Astrocyte of the hippocampus (primary cell): ENCODE results near the gene AGPAT4.

Experiments used
- DNase-seq: peaks from one replicate; pipeline ENCODE4 v3.0.0; 2011; ENCODE audit warnings: low read depth, low spot score

Gene AGPAT4

GRCh38 chr6:161111261-161111660, 162.6 kb downstream of the AGPAT4 start:
- DNase-seq, result no peak

DNA sequence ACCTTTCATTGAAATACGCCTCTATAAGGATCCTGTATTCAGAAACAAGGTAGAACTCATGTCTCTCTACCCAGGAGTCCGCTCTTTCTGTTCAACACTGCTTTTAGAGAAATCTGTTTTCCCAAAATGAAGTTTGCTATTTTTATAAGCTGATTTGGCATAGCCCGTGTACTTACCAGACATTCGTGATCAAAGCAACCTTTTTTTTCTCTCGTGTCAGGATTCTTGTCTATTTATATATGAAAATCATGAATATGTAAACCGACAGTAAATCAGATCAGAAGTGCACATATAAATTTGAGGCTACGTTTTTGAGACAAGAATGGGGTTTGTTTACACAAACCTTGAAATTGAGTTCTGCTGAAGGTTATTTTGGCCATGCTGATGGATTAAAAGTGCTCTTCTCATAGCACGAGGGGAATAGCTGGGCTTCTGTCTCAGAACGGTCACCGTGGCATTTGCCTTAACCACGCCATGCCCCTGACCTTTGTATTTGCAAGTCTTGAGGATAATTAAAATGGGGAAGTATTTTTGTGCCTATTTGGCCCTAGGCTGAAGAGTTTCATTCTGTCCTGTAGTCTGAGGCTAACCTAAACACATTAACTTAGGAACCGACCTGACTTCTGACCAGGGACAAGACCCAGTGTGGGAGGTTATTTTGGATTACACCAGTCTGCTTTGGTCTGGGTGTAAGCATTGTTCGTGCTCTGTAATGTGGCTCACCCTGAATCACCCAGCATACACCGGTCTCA, 163.7 kb downstream of the AGPAT4 start:
- DNase-seq, result no peak

- DNase-seq, result no peak
These were observed 164.5 kb downstream of the AGPAT4 start for GRCh38 chr6:161109366-161109765.

- no peak for DNase-seq
These were observed 164.9 kb downstream of the AGPAT4 start for GRCh38 chr6:161108916-161109315.

GRCh38 chr6:161107779-161108730, 165.8 kb downstream of the AGPAT4 start:
- no peak for DNase-seq

DNA sequence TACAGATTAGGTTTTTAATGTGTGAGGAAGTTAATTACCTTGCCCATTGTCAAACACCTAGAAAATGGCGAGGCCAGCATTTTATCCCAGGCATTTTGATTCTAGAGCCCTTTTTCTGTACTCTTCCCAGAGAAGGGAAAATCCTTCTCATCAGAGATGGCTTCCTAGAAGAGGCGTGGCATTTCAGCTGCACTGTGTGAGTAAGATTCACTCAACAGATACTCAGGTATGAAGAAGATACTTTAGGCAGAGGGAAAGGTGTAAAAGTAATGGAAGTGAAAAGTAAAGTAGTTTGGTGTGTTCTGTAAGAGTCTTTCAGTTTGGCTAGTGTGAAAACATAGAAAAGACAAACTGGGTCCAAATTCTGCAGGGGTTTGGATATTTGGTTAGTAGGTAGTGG, 168.5 kb downstream of the AGPAT4 start:
- DNase-seq, result no peak

- peak; percentile 19 for DNase-seq
These were observed 168.9 kb downstream of the AGPAT4 start for GRCh38 chr6:161104966-161105365.

DNA sequence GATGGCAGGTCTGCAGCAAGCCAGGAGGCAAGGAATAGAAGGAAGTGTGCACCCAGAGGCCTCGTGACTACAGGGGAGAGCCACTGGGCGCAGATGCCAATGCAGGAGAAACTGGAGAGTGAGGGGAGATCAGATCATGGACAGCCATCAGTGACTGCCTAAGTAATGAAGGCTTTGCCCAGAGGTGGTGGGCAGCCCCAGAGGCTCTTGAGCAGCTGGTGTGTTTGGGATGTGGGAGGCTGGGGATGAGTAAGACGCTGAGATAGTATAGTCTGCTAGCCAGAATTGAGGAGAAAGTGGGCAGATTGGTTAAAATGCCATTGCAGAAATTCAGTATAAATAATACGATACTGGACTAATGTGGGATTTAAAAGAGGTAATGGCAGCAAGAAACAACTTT, 170.4 kb downstream of the AGPAT4 start:
- no peak for DNase-seq

DNA sequence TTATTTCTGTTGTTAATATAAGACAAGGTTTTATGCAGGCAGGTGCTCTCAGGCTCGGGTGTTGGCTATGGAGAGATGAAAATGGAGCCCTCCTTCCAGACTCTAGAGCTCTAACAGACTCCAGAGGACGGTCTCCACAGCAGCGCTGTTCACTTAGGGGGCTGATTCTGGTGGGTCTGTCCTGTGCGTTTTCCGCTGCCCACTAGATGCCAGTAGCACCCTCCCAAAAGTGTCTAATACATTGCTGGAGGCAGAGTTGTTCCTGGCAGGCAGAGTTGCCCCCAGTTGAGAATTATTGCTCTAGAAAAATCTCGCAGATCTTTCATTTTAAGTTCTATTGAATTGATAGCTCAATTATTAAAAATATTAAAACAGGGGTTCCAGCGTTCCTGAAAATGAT, 172.3 kb downstream of the AGPAT4 start:
- DNase-seq, result peak; percentile 25

DNA sequence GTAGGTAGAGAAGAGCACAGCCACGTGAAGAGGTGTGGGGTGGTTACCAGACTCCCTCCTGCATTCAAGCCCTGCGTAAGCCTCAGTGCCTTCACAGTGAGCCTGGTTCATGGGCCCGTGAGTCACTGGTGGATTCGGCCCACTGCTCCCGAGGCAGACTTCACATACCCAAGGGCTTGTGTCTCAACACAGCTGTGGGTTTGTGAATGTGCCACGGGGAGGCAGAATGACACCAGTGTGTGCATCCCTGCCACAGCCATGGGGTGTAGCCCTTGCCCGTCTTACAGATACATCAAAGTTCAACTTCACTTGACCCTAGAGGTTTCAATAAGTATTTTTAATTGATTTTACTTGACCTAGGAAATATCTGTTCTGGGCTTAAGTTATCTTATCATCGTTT, 173.8 kb downstream of the AGPAT4 start:
- peak; percentile 22 for DNase-seq

DNA sequence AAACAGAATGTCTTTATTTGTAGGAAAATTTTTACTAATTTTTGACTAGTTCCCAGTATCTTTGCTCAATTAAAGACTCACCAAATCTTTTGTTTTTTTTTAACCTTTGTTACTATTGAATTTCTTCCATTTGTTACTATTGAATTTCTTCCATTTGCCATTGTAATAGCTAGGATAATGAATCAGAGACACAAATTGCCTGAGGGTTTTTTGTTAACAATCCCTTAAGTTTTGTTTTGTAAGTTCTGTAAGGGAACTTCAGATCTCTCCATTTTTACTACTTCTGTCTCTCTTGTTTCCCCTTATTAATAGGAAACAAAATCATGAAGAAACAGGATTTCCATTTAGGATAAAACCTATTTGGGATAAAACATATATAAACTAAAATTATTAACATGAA, 177.9 kb downstream of the AGPAT4 start:
- no peak for DNase-seq

DNA sequence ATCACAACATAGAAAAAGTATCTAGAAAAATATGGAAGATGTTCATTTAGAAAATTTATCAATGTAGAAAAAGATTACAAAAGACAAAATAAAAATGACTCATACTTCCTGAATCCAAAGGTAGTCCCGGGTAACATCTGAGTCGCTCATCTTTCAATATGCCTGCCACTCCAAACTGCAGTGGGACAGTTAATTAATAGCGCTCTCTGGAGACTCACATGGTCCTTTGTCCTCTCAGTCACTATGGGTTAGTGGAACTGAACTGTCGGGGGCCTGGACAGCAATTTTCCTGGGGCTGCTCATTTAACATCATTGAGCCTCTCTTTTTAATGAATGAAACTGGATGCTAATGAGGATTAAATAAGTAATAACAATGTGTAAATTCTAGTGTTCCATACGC, 178.9 kb downstream of the AGPAT4 start:
- DNase-seq, result no peak

DNA sequence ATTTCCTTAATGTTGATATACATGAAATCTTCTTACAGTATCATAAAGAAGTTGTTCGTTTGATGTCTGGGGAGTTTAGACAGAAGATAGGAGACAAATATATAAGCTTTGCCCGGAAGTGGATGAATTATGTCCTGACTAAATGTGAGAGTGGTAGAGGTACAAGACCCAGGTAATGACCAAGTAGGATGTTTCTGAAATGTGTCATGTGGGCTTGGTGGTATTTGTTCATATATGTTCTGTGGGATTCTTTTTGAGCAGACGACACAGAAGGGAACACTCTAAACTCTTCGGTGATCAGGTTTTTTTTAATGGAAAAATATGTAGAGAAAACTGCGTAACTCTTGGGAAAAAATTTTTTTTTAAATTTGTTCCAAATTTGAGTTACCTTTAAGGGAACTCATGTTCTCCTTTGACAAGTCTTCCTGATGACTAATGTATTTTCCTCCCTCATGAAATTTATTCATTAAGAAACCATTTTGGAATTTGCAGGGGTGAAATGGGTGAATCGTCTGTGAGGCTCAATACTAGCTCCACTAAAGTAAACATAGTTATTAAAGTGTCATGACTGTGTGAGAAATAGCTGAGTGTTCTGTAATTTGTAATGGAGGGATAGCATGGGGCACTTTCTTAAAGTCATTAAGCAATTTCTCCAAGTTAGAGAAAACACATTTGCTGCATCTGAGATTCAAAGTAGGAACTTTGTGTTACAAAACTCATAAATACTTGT, 181.7 kb downstream of the AGPAT4 start:
- DNase-seq, result peak; percentile 18

GRCh38 chr6:161091151-161091550, 182.7 kb downstream of the AGPAT4 start:
- DNase-seq, result no peak

GRCh38 chr6:161088676-161089328, 185.1 kb downstream of the AGPAT4 start:
- DNase-seq, result peak; percentile 49

- no peak for DNase-seq
These were observed 188.6 kb downstream of the AGPAT4 start for GRCh38 chr6:161085246-161085645.

DNA sequence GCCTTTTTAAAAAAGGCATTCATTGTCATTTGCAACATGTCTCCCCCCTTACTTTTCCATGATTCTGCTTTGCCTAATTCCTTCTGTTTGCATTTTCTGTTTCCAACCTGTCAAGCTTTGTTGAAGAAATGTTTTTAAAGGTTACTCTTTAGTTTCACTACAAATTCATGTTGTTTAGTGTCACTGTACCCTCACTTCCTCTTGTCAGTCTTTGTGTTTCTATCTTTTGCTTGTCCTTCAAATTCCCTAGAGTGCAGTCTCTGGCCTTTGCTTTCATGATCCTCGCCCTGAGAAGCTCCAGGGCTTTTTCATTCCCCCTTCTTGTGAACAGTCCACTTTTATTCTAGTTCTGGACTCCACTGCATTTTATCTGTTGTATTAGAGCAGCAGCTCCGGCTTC, 191.6 kb downstream of the AGPAT4 start:
- no peak for DNase-seq

- DNase-seq, result no peak
These were observed 193.4 kb downstream of the AGPAT4 start for GRCh38 chr6:161080263-161080970.
